AG04449 (cell line): ENCODE results near the gene CENPT.

Source experiments
- CTCF ChIA-PET: fragments of 350-600 bp; formaldehyde crosslinking; extraction: SDS; loops from one replicate; lab custom pipeline; 2021; ENCODE audit warnings: antibody characterized with exemption; lab: Yijun Ruan, JAX
- POLR2A ChIA-PET: fragments of 400-600, 350-600 bp; formaldehyde crosslinking; extraction: SDS; loops from one replicate; lab custom pipeline; 2020; ENCODE audit warnings: antibody characterized with exemption, inconsistent platforms; lab: Yijun Ruan, JAX
- DNase-seq: peaks from one replicate; pipeline ENCODE4 v3.0.0-alpha.2; 2010; ENCODE audit warnings: low read depth, low spot score
- H3K4me3 ChIP-seq: 2 replicates; pipeline ENCODE4 v1.5.1; 2011; ENCODE audit warnings: low read depth, mild to moderate bottlenecking, control low read depth, low read length
- TF ChIP-seq, protein P1 (sequence below): IDR thresholded peaks from one replicate; pipeline ENCODE4 v1.5.1; 2011; ENCODE audit warnings: mild to moderate bottlenecking, moderate library complexity, low read length, control low read depth, inconsistent platforms; ENCODE audit not compliant: insufficient read depth; ENCODE audit errors: missing control alignments

The CENPT gene

DNA sequence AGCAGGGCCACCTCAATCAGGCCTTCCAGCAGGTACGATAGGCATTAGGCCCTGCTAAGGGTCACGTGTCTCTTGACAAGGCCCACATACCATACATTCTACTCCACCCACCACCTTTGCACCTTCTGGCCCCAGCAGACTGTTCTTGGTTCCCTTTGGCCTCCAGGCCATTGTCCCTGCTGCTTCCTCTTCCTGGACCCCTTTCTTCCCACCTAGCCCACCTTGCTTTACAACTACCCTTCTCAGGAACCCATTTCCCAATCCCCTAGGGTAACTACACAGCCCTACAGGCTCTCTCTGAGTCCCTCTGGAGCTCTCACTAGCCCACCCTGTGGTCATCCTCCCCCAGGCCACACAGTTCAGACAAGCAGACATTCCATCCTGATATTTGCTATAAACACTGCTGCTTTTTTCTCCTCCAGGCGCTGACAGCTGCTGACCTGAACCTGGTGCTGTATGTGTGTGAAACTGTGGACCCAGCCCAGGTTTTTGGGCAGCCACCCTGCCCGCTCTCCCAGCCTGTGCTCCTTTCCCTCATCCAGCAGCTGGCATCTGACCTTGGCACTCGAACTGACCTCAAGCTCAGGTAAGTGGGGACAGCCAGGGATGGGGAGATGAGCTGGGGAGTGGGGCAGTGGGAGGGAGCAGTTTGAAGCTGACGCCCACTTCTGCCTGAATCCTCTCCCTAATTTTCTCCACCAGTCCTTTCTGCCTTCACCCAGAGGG lies 35.8 kb upstream of the CENPT start:
- ChIA-PET POLR2A (interaction anchor here (1.1 kb wide), 2 partner anchors 10 to 52 kb away, joined by 3 read pairs; partner anchors contain the start of gene PSKH1), CTCF (interaction anchor here (0.7 to 11.9 kb wide), 42 partner anchors 8 to 362 kb away, joined by 3 to 196 read pairs (median 7); partner anchors contain the start of genes CENPT, CTRL, EDC4 and PSKH1)
- no peak for DNase-seq
- TF ChIP-seq, protein P1, sequence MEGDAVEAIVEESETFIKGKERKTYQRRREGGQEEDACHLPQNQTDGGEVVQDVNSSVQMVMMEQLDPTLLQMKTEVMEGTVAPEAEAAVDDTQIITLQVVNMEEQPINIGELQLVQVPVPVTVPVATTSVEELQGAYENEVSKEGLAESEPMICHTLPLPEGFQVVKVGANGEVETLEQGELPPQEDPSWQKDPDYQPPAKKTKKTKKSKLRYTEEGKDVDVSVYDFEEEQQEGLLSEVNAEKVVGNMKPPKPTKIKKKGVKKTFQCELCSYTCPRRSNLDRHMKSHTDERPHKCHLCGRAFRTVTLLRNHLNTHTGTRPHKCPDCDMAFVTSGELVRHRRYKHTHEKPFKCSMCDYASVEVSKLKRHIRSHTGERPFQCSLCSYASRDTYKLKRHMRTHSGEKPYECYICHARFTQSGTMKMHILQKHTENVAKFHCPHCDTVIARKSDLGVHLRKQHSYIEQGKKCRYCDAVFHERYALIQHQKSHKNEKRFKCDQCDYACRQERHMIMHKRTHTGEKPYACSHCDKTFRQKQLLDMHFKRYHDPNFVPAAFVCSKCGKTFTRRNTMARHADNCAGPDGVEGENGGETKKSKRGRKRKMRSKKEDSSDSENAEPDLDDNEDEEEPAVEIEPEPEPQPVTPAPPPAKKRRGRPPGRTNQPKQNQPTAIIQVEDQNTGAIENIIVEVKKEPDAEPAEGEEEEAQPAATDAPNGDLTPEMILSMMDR, result no peak
- no peak overlapping the region for H3K4me3 ChIP-seq

DNA sequence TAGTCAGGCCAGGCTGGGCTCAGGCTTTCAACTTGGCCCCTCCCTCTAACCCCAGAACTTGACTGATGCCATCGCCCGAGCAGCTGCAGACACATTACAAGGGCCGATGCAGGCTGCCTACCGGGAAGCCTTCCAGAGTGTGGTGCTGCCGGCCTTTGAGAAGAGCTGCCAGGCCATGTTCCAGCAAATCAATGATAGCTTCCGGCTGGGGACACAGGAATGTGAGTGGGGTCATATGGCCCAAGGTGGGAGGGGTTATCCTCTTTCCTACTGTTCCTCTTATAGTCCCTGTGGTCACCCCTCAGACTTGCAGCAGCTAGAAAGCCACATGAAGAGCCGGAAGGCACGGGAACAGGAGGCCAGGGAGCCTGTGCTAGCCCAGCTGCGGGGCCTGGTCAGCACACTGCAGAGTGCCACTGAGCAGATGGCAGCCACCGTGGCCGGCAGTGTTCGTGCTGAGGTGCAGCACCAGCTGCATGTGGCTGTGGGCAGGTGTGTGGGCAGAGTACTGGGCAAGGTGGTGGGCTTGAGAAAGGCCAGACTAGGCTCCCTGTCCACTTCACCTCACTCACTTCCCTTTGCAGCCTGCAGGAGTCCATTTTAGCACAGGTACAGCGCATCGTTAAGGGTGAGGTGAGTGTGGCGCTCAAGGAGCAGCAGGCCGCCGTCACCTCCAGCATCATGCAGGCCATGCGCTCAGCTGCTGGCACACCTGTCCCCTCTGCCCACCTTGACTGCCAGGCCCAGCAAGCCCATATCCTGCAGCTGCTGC lies 35.1 kb upstream of the CENPT start:
- POLR2A ChIA-PET, result interaction anchor here (1.1 kb wide), 1 partner anchor 53 kb away, joined by 3 read pairs; no protein-coding TSS in a partner anchor
- no peak for DNase-seq
- TF ChIP-seq, protein P1, result no peak
- CTCF ChIA-PET, result interaction anchor here (1.0 to 11.9 kb wide), 26 partner anchors 8 to 348 kb away, joined by 3 to 196 read pairs (median 12); partner anchors contain the start of genes CENPT, CTRL, EDC4 and PSKH1
- no peak overlapping the region for H3K4me3 ChIP-seq

DNA sequence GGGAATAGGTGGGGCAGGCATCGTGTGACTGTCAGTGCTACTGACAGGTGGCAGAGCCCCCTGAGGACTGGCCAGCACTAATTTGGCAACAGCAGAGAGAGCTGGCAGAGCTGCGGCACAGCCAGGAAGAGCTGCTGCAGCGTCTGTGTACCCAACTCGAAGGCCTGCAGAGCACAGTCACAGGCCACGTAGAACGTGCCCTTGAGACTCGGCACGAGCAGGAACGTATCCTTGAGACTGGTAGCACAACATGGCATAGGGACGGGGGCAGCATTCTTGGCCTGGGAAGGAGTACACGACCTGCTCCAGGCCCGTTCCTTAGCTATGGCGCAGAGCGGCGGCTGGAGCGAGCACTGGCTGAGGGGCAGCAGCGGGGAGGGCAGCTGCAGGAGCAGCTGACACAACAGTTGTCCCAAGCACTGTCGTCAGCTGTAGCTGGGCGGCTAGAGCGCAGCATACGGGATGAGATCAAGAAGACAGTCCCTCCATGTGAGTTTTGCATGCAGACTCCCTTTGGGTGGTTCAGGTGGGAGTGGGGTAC lies 34.2 kb upstream of the CENPT start:
- no peak for DNase-seq
- TF ChIP-seq, protein P1, result no peak
- no peak overlapping the region for H3K4me3 ChIP-seq
- CTCF ChIA-PET, result interaction anchor here (1.0 to 11.9 kb wide), 11 partner anchors 7 to 347 kb away, joined by 3 to 196 read pairs (median 33); partner anchors contain the start of genes CTRL, EDC4, NUTF2 and PSKH1
- POLR2A ChIA-PET, result interaction anchor here (1.1 kb wide), 1 partner anchor 54 kb away, joined by 3 read pairs; no protein-coding TSS in a partner anchor

DNA sequence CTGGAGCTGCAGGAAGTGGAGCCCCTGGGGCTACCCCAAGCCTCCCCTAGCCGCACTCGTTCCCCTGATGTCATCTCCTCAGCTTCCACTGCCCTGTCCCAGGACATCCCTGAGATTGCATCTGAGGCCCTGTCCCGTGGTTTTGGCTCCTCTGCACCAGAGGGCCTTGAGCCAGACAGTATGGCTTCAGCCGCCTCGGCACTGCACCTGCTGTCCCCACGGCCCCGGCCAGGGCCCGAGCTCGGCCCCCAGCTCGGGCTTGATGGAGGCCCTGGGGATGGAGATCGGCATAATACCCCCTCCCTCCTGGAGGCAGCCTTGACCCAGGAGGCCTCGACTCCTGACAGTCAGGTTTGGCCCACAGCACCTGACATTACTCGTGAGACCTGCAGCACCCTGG lies 33.1 kb upstream of the CENPT start:
- CTCF ChIA-PET, result interaction anchor here (1.2 to 11.9 kb wide), 7 partner anchors 12 to 163 kb away, joined by 3 to 196 read pairs (median 4); partner anchors contain the start of genes CTRL, NUTF2, PSKH1 and PSMB10
- DNase-seq, result no peak
- POLR2A ChIA-PET, result no interaction called here
- no peak overlapping the region for H3K4me3 ChIP-seq
- TF ChIP-seq, protein P1, result no peak

DNA sequence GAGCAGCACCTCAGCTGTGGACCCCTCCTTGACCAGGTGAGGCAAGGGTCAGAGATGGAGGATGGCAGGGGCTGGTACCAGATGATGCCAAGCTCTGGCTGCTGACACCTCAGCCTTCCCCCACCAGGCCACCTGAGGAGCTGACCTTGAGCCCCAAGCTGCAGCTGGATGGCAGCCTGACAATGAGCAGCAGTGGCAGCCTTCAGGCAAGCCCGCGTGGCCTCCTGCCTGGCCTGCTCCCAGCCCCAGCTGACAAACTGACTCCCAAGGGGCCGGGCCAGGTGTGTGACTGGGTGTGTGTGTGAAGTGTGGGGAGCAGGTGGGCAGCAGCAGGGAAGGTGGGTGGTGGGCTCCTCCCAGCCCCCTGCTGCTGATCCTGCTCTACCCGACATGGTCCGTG lies 32.4 kb upstream of the CENPT start:
- TF ChIP-seq, protein P1, result no peak
- no peak overlapping the region for H3K4me3 ChIP-seq
- no peak for DNase-seq
- ChIA-PET POLR2A (no interaction called here), CTCF (interaction anchor here (1.2 to 11.9 kb wide), 4 partner anchors 15 to 63 kb away, joined by 3 to 196 read pairs (median 4); partner anchors contain the start of genes CTRL and PSMB10)
